NCI-H187 (cell line): Measurements from ENCODE around the gene NUP37.
A peak's percentile ranks its signal among the peaks of the same experiment; 100 is the strongest.
"Not testable (repeated sequence)": the region's sequence is repeated elsewhere in the genome, so short reads cannot be mapped to it uniquely, and the experiment has no call there.

Source experiments
- DNase-seq, 2 experiments: peaks; one replicate each; lab custom pipeline; 2025; lab: John Stamatoyannopoulos, UW

NUP37 gene

DNA sequence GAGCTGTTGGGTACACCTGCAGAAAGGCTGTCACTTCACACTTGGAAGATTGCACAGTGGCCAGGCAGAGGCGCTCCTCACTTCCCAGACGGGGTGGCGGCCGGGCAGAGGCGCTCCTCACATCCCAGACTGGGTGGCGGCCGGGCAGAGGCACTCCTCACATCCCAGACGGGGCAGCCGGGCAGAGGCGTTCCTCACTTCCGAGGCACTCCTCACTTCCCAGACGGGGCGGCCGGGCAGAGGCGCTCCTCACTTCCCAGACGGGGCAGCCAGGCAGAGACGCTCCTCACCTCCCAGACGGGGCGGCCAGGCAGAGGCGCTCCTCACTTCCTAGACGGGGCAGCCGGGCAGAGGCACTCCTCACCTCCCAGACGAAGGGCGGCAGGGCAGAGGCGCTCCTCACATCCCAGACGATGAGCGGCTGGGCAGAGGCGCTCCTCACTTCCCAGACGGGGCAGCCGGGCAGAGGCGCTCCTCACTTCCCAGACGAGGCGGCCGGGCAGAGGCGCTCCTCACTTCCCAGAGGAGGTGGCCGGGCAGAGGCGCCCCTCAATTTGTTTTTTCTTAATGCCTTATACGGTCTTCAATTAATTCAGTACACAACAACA lies 30.6 kb downstream of the NUP37 start:
- not testable (repeated sequence) for DNase-seq

DNA sequence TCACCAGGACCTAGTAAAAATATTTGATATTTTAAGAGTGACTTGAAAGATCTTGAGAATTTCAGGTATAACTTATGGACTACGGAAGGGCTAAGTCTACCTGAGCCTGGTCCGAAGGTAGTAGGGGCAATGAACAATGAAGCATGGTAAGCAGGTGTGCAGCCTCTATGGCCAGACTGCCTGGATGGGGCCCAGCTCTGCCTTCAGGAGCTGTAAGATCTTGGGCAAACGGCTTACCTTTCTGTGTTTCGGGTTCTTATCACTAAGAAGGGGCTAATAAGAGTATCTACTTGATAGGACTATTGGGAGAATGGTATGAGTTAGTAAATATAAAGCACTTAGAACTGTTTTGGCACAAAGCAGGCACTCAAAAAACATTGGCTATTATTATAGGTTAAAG lies 39.1 kb downstream of the NUP37 start:
- no peak for DNase-seq

DNA sequence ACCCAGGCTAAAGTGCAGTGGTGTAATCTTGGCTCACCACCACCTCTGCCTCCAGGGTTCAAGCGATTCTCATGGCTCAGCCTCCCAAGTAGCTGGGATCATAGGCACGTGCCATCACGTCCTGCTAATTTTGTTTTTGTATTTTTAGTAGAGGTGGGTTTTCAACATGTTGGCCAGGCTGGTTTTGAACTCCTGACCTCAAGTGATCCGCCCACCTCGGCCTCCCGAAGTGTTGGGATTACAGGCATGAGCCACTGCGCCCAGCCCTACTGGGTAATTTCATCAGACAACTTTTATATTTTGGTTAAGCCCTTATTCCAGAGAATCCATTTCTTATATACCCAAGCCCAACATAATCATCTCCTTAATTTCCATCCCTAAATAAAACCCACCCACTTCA lies 47.8 kb downstream of the NUP37 start:
- DNase-seq: not testable (repeated sequence)

DNA sequence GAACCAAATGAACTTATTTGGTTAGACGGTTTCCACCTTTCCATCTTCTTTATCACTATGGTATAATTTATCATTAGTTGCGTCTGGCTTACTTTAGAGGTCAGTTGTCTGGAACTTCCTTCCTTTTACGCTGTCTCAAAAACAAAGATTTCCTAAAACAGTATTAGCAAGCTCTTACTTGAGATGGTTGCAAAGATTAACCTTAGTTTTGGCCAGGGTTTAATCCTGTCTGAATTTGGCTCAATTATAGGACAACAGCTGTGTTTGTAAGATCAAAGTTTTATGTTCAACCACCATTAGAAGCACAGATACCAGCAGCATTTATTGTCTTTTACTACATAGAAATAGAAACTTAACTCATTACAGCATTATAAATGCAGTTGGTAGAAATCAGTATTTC lies 50.2 kb downstream of the NUP37 start:
- no peak for DNase-seq

DNA sequence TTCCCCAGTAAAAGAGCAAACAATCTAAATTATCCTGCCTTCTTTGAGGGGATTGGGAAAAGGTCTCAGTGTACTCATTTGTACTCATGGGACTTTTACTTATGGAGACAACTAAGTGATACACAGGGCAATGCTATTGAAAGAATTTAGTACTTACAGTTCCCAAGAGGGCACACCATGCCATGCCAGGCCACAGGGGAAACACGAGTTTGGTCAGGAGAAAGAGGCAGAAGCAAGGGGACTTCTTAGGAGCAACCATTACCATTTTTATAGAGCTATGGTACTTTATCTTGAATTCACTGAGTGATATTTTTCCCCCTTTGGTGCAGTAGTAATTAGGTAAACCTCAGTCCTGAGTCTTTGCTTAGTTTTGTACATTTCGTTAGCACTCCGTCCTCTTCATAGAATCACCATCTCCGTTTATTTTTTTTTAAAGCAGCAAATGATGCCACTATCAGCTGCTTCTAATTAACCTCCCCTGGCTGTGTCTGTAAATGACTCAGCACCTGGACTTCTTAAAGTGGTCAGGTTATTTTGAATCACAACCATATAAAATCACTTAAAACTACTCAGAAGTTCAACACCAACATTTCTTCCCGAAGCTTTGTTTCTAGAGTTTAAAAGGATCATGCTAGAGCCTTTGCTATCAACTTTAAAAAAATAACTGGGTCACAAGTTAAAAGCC lies 52.2 kb downstream of the NUP37 start:
- no peak for DNase-seq

DNA sequence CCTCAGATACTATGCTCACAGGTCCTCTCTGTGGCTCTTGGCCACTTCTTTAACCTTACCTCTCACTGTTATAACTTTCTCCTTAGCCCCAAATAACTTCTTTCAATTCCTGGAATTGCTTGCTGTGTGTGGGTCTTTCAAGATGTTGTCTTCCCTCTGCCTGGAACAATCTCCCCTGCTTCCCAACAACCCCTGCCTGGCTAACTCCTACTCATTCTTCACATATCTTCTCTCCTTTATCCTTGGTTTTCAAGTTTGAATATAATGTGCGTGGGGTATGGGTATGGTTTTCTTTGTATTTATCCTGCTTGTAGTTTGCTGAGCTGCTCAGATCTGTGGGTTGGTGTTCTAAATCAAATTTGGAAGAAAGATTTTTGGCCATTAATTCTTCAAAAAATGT lies 55.4 kb downstream of the NUP37 start:
- no peak for DNase-seq

DNA sequence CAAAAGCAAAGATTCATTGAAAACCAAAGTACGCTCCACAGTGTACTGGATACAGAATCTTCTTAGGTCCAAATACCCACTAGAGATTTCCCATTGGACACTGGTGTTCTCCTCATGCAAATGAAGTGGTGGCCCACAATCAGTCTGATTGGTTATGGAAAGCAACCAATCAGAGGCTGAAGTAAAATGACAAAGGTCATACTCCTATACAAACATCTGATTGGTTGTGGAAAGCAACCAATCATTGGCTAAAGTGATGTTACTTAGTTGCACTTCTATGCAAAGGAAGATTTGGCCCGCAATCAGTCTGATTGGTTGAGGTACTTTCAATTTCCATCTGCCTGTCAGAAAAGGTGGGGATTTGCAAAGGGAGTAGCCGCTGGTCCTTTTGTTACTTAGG lies 56.8 kb downstream of the NUP37 start:
- DNase-seq: no peak

GRCh38 chr12:102062419-102062806 lies 57.5 kb downstream of the NUP37 start:
- DNase-seq: no peak

GRCh38 chr12:102061560-102062418 lies 58.1 kb downstream of the NUP37 start, which contains the start of gene WASHC3:
Gene WASHC3 (minus strand): TSS chr12:102061991. CDS start chr12:102061962, 29 bp downstream.
- peak; percentile 83 to 89 for DNase-seq

GRCh38 chr12:102061096-102061559 lies 58.8 kb downstream of the NUP37 start:
- no peak for DNase-seq

- DNase-seq: no peak
Observed at GRCh38 chr12:102059343-102059742, 60.6 kb downstream of the NUP37 start.

DNA sequence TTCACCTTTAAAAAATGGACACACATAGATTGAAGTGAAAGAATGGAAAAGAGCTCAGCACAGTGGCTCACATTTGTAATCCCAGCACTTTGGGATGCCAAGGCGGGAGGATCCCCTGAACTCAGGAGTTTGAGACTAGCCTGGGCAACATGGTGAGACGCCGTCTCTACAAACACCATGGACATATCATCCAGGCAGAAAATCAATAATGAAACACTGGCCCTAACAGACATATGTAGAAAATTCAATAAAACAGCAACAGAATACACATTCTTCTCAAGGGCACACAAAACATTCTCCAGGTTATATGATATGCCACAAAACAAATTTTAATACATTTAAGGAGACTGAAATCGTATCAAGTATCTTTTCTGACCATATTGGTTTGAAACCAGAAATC lies 65.6 kb downstream of the NUP37 start:
- DNase-seq: no peak

DNA sequence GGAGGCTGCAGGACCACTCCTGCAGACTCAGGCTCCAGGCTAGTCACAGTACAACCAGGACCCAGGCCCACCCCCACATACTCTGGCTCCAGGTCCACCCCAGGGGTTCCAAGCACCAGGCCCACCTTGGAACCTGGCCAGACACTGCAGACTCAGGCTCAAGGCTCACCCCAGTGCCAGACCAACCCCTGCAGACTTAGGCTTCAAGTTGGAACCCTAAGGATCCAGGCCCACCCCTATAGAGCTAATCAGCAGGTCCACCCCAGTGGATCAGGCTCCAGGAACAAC lies 66.9 kb downstream of the NUP37 start:
- no peak for DNase-seq

- no peak for DNase-seq
Observed at GRCh38 chr12:102052192-102053061, 67.5 kb downstream of the NUP37 start.

DNA sequence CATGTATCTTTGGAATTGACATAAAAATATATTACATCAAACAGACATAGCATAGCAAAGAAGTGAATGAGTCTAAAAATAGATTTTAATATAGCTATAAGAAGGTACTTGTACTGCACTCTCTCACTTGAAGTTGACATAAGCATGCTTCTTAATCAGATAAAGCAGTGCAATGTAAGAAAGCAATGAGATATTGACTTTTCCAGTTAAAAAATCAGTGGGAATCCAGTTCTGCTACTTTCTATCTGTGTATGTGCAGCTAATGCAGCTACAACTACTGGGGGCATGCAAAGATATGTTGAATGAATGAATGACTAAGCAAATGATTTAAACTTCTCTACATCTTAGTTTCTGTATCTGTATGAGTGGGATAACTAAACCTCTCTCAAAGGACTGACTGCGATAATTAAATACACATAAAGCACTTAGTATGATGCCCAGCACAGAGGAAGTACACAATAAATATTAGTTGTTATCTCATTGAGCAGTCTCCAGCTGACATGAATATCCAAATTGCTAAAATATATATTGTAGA lies 68.4 kb downstream of the NUP37 start:
- DNase-seq: no peak

DNA sequence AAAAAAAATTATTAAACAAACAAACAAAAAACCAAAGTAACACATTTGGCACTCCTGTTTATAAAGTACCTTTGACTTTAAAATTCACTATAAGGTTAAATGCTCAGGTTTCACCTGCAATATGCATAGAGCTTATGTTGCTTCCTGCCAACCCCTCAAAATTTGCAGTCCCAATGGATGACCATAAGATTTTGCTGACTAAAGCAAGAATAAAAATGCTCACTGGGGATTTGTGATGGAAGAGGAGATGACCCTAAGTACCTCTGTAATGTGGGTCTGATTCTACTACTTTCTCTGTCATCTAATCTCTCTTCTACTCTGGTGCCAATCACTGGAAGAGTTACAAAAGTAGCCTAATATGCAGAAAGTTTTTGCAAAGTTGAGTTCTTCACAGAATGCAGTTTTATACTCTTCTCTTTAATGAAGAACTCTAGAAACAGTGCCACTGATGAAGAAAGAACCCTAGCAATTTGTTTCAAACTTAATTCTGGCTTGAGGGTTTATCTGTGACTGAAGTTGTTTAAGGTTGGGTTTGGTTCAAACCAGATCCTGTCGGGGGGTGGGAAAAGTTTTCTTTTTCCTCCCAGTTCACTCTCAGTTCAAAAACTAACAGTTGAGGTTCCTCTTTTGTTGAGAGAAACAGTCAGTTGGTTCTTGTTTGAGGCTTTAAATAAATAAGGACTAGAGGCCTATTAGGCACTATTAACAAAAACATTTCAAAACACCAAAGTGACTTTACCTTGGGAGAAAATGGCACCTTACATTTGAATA lies 69.1 kb downstream of the NUP37 start:
- DNase-seq: no peak

DNA sequence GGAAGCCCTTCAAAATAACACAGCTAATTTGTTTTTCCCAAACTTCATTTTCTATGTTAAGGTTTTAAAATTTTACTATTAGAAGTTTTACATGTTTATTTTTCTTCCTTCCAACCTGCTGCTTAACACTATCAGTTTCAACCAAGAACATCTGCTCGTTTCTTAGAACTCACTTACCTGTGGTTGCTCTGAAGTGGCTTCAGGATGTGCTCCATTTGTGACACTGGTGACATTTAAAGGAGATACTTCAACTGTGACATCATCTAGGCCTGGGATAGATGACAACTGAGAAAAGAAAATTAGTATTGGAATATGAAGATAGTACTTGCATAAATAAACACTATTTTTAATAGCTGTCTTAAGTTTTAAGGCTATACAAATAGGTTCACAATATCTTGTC lies 76.0 kb downstream of the NUP37 start:
- peak in 1 of 2 experiments; percentile 21 for DNase-seq

- DNase-seq: no peak
Observed at GRCh38 chr12:102033991-102034745, 85.7 kb downstream of the NUP37 start.

- no peak for DNase-seq
Observed at GRCh38 chr12:102031852-102032251, 88.1 kb downstream of the NUP37 start.

GRCh38 chr12:102029141-102029540 lies 90.8 kb downstream of the NUP37 start:
- no peak for DNase-seq
